ENCODE measurements around the gene MGST3. TPM values are rescaled to one million over a fixed set of nuclear protein-coding genes. Genes with fewer than 3 reads are reported as not detected.
A peak's percentile ranks its signal among the peaks of the same experiment; 100 is the strongest.

Gene MGST3
- total RNA-seq, 5 donors from 2014 or later (not counting 1 experiment from before 2014, with no cell fraction given): 33.1 to 66.7 (median 40.4) TPM

- Mint-ChIP-seq H3K4me1 (peaks cover 0 to 4% (median 0%) of the 10 kb centered on the region in 3 donors), H3K36me3 (peaks cover 65% of the 10 kb centered on the region), H3K27ac (no peak overlapping the region), H3K4me3 (peak overlapping the region in 1 of 3 donors; percentile 9), H3K9me3 (no peaks in the 10 kb centered on the region), H3K27me3 (no peaks in the 10 kb centered on the region)
- no peaks in the 10 kb centered on the region for H3K27me3 ChIP-seq (replicated peaks in 1 of 2; ENCODE audit: control insufficient read depth in 2 of 2, extremely low read depth in 1 of 2, insufficient read depth in 2 of 2, low read length in 1 of 2)
- no peaks in the 10 kb centered on the region for H3K4me1 ChIP-seq (ENCODE audit: control insufficient read depth in 1 of 2, extremely low read depth in 1 of 2, insufficient read depth in 2 of 2, low read length in 2 of 2)
- no peak overlapping the region for H3K27ac ChIP-seq (ENCODE audit: low read length)
- H3K4me3 ChIP-seq (ENCODE audit: control insufficient read depth in 1 of 2, extremely low read depth in 1 of 2, low read length in 1 of 2): no peak overlapping the region
- no peaks in the 10 kb centered on the region for H3K9me3 ChIP-seq
- DNase-seq: no peak
- H3K36me3 ChIP-seq (ENCODE audit: control insufficient read depth in 2 of 2, extremely low read depth in 1 of 2, insufficient read depth in 1 of 2, low read length in 1 of 2): peaks cover 9 to 71% of the 10 kb centered on the region in 2 donors
- ChIA-PET POLR2A (no interaction called here), CTCF (no interaction called here)
- no CpG with 5 or more reads among the region's 2 CpGs for WGBS (ENCODE audit: insufficient coverage)
- ATAC-seq (replicated peaks in 1 of 4): no peak
These were observed 40.5 kb downstream of the MGST3 start for GRCh38 chr1:165671526-165671925.

GRCh38 chr1:165674599-165674998 is 43.6 kb downstream of the MGST3 start:
- Histone ChIP-seq H3K4me1 (ENCODE audit: control insufficient read depth in 1 of 2, extremely low read depth in 1 of 2, insufficient read depth in 2 of 2, low read length in 2 of 2) (peaks cover 2 to 6% of the 10 kb centered on the region in 2 experiments), H3K27ac (ENCODE audit: low read length) (no peak overlapping the region), H3K36me3 (ENCODE audit: control insufficient read depth in 2 of 2, extremely low read depth in 1 of 2, insufficient read depth in 1 of 2, low read length in 1 of 2) (peaks cover 0 to 62% of the 10 kb centered on the region in 2 donors), H3K9me3 (no peaks in the 10 kb centered on the region), H3K4me3 (ENCODE audit: control insufficient read depth in 1 of 2, extremely low read depth in 1 of 2, low read length in 1 of 2) (no peak overlapping the region), H3K27me3 (replicated peaks in 1 of 2; ENCODE audit: control insufficient read depth in 2 of 2, extremely low read depth in 1 of 2, insufficient read depth in 2 of 2, low read length in 1 of 2) (no peaks in the 10 kb centered on the region)
- Mint-ChIP-seq H3K9me3 (no peaks in the 10 kb centered on the region), H3K4me3 (no peak overlapping the region), H3K27me3 (no peaks in the 10 kb centered on the region), H3K4me1 (peaks cover 14 to 19% (median 14%) of the 10 kb centered on the region in 3 donors), H3K36me3 (peaks cover 62% of the 10 kb centered on the region), H3K27ac (no peak overlapping the region)
- 96% methylated on average over 4 of the region's 8 CpGs for WGBS (ENCODE audit: insufficient coverage)
- CTCF ChIA-PET: interaction anchor here (0.7 kb wide), 2 partner anchors 11 to 120 kb away, joined by 3 read pairs; no protein-coding TSS in a partner anchor
- no peak for ATAC-seq (replicated peaks in 1 of 4)
- no peak for DNase-seq
- POLR2A ChIA-PET: no interaction called here

- Histone ChIP-seq H3K4me1 (ENCODE audit: control insufficient read depth in 1 of 2, extremely low read depth in 1 of 2, insufficient read depth in 2 of 2, low read length in 2 of 2) (peaks cover 2 to 6% of the 10 kb centered on the region in 2 experiments), H3K9me3 (no peaks in the 10 kb centered on the region), H3K27me3 (replicated peaks in 1 of 2; ENCODE audit: control insufficient read depth in 2 of 2, extremely low read depth in 1 of 2, insufficient read depth in 2 of 2, low read length in 1 of 2) (no peaks in the 10 kb centered on the region), H3K4me3 (ENCODE audit: control insufficient read depth in 1 of 2, extremely low read depth in 1 of 2, low read length in 1 of 2) (no peak overlapping the region), H3K27ac (ENCODE audit: low read length) (no peak overlapping the region), H3K36me3 (ENCODE audit: control insufficient read depth in 2 of 2, extremely low read depth in 1 of 2, insufficient read depth in 1 of 2, low read length in 1 of 2) (peaks cover 0 to 66% of the 10 kb centered on the region in 2 donors)
- ChIA-PET CTCF (no interaction called here), POLR2A (no interaction called here)
- H3K4me3 Mint-ChIP-seq: no peak overlapping the region
- DNase-seq: no peak
- H3K27me3 Mint-ChIP-seq: no peaks in the 10 kb centered on the region
- no peak for ATAC-seq (replicated peaks in 1 of 4)
- peaks cover 64% of the 10 kb centered on the region for H3K36me3 Mint-ChIP-seq
- peaks cover 17 to 23% (median 20%) of the 10 kb centered on the region in 3 donors for H3K4me1 Mint-ChIP-seq
- H3K27ac Mint-ChIP-seq: no peak overlapping the region
- H3K9me3 Mint-ChIP-seq: no peaks in the 10 kb centered on the region
- no CpG with 5 or more reads among the region's 1 CpG for WGBS (ENCODE audit: insufficient coverage)
These were observed 44.8 kb downstream of the MGST3 start for GRCh38 chr1:165675794-165676193.

GRCh38 chr1:165678509-165678908 is 47.5 kb downstream of the MGST3 start:
- H3K4me1 ChIP-seq (ENCODE audit: control insufficient read depth in 1 of 2, extremely low read depth in 1 of 2, insufficient read depth in 2 of 2, low read length in 2 of 2): peaks cover 2 to 6% of the 10 kb centered on the region in 2 experiments
- H3K36me3 ChIP-seq (ENCODE audit: control insufficient read depth in 2 of 2, extremely low read depth in 1 of 2, insufficient read depth in 1 of 2, low read length in 1 of 2): peaks cover 3 to 68% of the 10 kb centered on the region in 2 donors
- H3K4me3 Mint-ChIP-seq: no peak overlapping the region
- H3K27ac ChIP-seq (ENCODE audit: low read length): no peak overlapping the region
- peak in 1 of 35 experiments; percentile 21 for DNase-seq
- CTCF ChIA-PET: no interaction called here
- peaks cover 19 to 24% (median 20%) of the 10 kb centered on the region in 3 donors for H3K4me1 Mint-ChIP-seq
- H3K27ac Mint-ChIP-seq: peak overlapping the region; percentile 61 to 80
- no peaks in the 10 kb centered on the region for H3K27me3 ChIP-seq (replicated peaks in 1 of 2; ENCODE audit: control insufficient read depth in 2 of 2, extremely low read depth in 1 of 2, insufficient read depth in 2 of 2, low read length in 1 of 2)
- H3K9me3 ChIP-seq: no peaks in the 10 kb centered on the region
- WGBS (ENCODE audit: insufficient coverage): no CpG with 5 or more reads among the region's 2 CpGs
- H3K9me3 Mint-ChIP-seq: no peaks in the 10 kb centered on the region
- POLR2A ChIA-PET: interaction anchor here in 1 of 2 donors (1.0 kb wide), 1 partner anchor 18 kb away, joined by 4 read pairs; no protein-coding TSS in a partner anchor
- no peaks in the 10 kb centered on the region for H3K27me3 Mint-ChIP-seq
- H3K4me3 ChIP-seq (ENCODE audit: control insufficient read depth in 1 of 2, extremely low read depth in 1 of 2, low read length in 1 of 2): no peak overlapping the region
- ATAC-seq (replicated peaks in 1 of 4): peak in 2 of 4 experiments; percentile 53 to 59
- peaks cover 67% of the 10 kb centered on the region for H3K36me3 Mint-ChIP-seq

- ChIA-PET CTCF (no interaction called here), POLR2A (interaction anchor here in 1 of 2 donors (0.6 to 1.0 kb wide), 2 partner anchors 17 to 88 kb away, joined by 4 read pairs; no protein-coding TSS in a partner anchor)
- H3K4me3 ChIP-seq (ENCODE audit: control insufficient read depth in 1 of 2, extremely low read depth in 1 of 2, low read length in 1 of 2): no peak overlapping the region
- no CpG with 5 or more reads among the region's 1 CpG for WGBS (ENCODE audit: insufficient coverage)
- H3K4me1 ChIP-seq (ENCODE audit: control insufficient read depth in 1 of 2, extremely low read depth in 1 of 2, insufficient read depth in 2 of 2, low read length in 2 of 2): peaks cover 2 to 6% of the 10 kb centered on the region in 2 experiments
- H3K27me3 Mint-ChIP-seq: no peaks in the 10 kb centered on the region
- H3K27me3 ChIP-seq (replicated peaks in 1 of 2; ENCODE audit: control insufficient read depth in 2 of 2, extremely low read depth in 1 of 2, insufficient read depth in 2 of 2, low read length in 1 of 2): no peaks in the 10 kb centered on the region
- no peaks in the 10 kb centered on the region for H3K9me3 ChIP-seq
- no peak overlapping the region for H3K4me3 Mint-ChIP-seq
- DNase-seq: peak in 1 of 35 experiments; percentile 9
- H3K27ac Mint-ChIP-seq: peak overlapping the region; percentile 61 to 80
- no peak for ATAC-seq (replicated peaks in 1 of 4)
- peaks cover 65% of the 10 kb centered on the region for H3K36me3 Mint-ChIP-seq
- peaks cover 3 to 70% of the 10 kb centered on the region in 2 donors for H3K36me3 ChIP-seq (ENCODE audit: control insufficient read depth in 2 of 2, extremely low read depth in 1 of 2, insufficient read depth in 1 of 2, low read length in 1 of 2)
- no peaks in the 10 kb centered on the region for H3K9me3 Mint-ChIP-seq
- no peak overlapping the region for H3K27ac ChIP-seq (ENCODE audit: low read length)
- H3K4me1 Mint-ChIP-seq: peaks cover 26 to 30% (median 28%) of the 10 kb centered on the region in 3 donors
These were observed 48.4 kb downstream of the MGST3 start for GRCh38 chr1:165679282-165680036.

- Mint-ChIP-seq H3K27ac (peak overlapping the region; percentile 39 to 81), H3K36me3 (peaks cover 69% of the 10 kb centered on the region), H3K9me3 (no peaks in the 10 kb centered on the region), H3K4me1 (peaks cover 33 to 37% (median 34%) of the 10 kb centered on the region in 3 donors), H3K27me3 (no peaks in the 10 kb centered on the region), H3K4me3 (no peak overlapping the region)
- ATAC-seq (replicated peaks in 1 of 4) (no peak), DNase-seq (no peak)
- Histone ChIP-seq H3K36me3 (ENCODE audit: control insufficient read depth in 2 of 2, extremely low read depth in 1 of 2, insufficient read depth in 1 of 2, low read length in 1 of 2) (peaks cover 3 to 70% of the 10 kb centered on the region in 2 donors), H3K9me3 (no peaks in the 10 kb centered on the region), H3K27ac (ENCODE audit: low read length) (no peak overlapping the region), H3K4me3 (ENCODE audit: control insufficient read depth in 1 of 2, extremely low read depth in 1 of 2, low read length in 1 of 2) (no peak overlapping the region), H3K4me1 (ENCODE audit: control insufficient read depth in 1 of 2, extremely low read depth in 1 of 2, insufficient read depth in 2 of 2, low read length in 2 of 2) (peaks cover 2 to 6% of the 10 kb centered on the region in 2 experiments), H3K27me3 (replicated peaks in 1 of 2; ENCODE audit: control insufficient read depth in 2 of 2, extremely low read depth in 1 of 2, insufficient read depth in 2 of 2, low read length in 1 of 2) (no peaks in the 10 kb centered on the region)
- CTCF ChIA-PET: no interaction called here
- 90% methylated on average over 2 of the region's 2 CpGs for WGBS (ENCODE audit: insufficient coverage)
- POLR2A ChIA-PET: interaction anchor here in 1 of 2 donors (0.6 kb wide), 1 partner anchor 87 kb away, joined by 4 read pairs; no protein-coding TSS in a partner anchor
These were observed 49.3 kb downstream of the MGST3 start for GRCh38 chr1:165680303-165680702.

Measured in T-cell (primary cell).